ENCODE measurements around the gene GATC.

DNA sequence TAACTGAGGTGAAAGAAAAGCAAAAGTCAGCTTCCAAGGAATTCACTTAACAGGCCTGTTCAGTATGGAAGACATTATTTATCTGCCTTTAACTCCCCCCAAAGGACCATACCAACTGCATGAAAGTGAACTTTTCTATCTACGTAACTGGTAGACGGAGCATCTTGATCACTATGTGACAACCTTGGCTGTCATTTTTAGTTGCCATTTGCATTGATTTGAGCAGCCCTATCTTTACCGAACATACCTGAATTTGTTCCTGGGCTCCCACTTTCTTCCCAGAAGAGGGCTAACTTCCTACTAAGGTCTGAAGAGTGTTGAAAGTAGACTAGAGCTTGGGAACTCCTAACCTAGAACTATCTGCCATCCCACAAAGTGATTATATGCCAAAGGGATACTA is 13.9 kb downstream of the GATC start:
- TF ChIP-seq CTCF (IDR thresholded peaks at IDR 0.05; ENCODE audit: extremely low read depth in 1 of 2, insufficient read depth in 1 of 2, low read depth in 1 of 2, low read length in 2 of 2) (no peak), POLR2A (IDR thresholded peaks at IDR 0.05; ENCODE audit: low read depth, low read length) (no peak), MYC (IDR thresholded peaks at IDR 0.05; ENCODE audit: low read depth, low read length) (no peak), POLR2AphosphoS5 (IDR thresholded peaks at IDR 0.05; ENCODE audit: insufficient read depth, low read depth, low read length) (no peak), MAX (IDR thresholded peaks at IDR 0.05; ENCODE audit: insufficient read depth, insufficient read length) (no peak), EZH2 (IDR thresholded peaks at IDR 0.05; ENCODE audit: borderline replicate concordance, low read depth, low read length, severe bottlenecking) (no peak), GATA2 (IDR thresholded peaks at IDR 0.05; ENCODE audit: insufficient read depth, insufficient read length, low read depth, low read length) (no peak), FOS (IDR thresholded peaks at IDR 0.05; ENCODE audit: borderline replicate concordance, insufficient read depth, low read length) (no peak)

Data from endothelial cell of umbilical vein (primary cell).